ENCODE measurements around the gene SPECC1L.

Gene SPECC1L

GRCh38 chr22:24401931-24402367, 131.3 kb downstream of the SPECC1L start:
- no peak for DNase-seq

GRCh38 chr22:24402460-24403192, 132.0 kb downstream of the SPECC1L start:
- DNase-seq, result no peak

DNA sequence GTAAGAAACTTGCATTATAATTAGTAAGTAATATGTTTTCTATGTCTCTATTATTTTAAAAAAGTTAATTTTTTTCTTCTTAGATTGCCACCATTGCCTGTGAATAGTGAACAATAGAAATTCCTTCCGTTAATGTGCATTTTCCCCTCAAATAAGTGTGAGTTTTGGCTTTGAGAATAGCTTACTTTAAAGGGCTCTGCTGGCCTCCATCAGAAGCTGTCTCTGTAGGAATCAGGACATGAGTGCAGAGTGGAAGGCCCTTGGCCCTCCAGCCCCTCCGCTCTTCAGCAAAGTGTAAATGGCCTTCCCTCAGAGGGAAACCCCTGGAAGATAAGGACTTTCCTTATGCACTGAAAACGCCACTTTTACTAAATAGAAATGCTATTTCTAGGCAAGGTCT, 132.7 kb downstream of the SPECC1L start:
- DNase-seq, result no peak

- no peak for DNase-seq
Measured at GRCh38 chr22:24404561-24405275, 134.1 kb downstream of the SPECC1L start.

GRCh38 chr22:24405631-24406321, 135.1 kb downstream of the SPECC1L start:
- DNase-seq, result no peak

DNA sequence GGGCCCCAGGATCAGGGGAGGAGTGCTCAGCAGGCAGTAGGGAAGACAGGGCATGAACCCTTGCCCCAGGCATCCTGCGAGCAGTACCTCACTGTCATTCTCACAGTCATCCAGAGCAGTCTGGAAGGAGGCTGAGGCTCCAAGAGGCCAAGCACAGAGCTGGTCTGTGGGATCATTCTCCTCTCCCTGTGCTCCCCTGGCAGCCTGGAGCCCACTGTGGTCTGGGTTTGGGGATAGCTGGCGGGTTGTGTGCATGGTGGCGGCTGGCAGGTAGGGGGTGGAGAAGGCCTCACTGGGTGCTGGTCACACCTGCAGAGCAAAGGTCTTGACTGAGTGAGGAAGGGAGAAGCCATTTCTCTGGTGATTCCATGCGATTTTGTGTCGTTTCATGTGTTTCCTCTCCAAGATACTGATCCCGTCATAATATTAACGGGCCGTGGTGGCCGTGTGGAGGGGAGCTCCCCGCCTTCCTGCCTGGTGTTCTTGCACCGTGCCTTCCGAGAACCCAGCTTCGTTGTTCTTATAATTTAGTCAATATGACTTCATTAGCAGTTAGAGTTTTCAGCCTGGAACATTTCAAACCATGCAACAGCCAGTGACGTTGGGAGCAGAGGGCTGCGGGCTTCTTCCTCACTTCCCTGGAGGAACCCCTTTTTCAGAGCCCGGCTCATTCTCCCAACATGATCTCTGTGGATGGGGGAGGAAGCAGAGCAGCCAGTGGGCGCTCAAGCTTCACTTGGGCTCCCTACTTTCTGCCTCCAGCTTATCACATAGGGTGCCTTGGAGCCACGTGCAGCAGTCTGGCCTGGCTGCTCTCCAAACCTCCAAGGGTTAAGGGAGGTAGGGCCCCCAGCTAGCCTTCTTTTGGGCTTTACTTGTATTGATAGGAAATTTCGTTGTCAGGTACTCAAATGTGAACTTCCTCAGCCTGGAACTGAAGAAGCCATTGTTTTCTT, 136.0 kb downstream of the SPECC1L start:
- no peak for DNase-seq

- no peak for DNase-seq
Measured at GRCh38 chr22:24407278-24407665, 136.6 kb downstream of the SPECC1L start.

DNA sequence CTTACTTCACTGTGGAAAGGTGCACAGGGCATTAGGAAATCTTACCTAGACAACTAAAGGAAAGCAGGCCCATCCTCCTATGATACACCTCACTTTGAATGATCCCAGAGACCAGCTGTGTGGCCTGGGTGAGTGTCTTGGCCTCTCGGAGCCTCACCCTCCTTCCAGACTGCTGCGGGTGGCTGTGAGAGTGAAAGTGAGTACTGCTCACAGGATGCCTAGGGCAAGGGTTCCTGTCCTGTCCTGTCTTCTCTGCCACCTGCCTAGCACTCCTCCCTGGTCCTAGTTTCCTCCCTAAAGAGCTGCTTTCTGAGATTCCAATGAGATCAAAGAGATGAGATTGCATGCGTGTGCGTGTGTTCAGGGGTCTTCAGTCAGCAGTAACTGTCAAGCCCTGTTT, 137.3 kb downstream of the SPECC1L start:
- no peak for DNase-seq

- no peak for DNase-seq
Measured at GRCh38 chr22:24408630-24409029, 138.0 kb downstream of the SPECC1L start.

DNA sequence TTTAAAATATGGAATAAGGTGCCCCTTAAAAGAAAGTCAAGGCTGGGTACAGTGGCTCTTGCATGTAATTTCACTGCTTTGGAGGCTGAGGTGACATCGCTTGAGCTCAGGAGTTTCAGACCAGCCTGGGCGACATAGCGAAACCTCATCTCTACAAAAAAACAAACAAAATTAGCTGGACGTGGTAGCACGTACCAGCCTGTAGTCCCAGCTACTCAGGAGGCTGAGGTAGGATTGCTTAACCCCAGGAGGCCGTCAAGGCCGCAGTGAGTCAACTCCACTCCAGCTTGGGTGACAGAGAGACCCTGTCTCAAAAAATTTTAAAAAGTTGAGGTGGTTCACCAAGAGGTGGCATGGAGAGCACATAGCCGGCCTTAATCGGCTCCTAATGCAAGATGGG, 139.1 kb downstream of the SPECC1L start:
- no peak for DNase-seq

GRCh38 chr22:24410110-24410856, 139.7 kb downstream of the SPECC1L start:
- DNase-seq, result no peak

GRCh38 chr22:24411256-24412004, 140.8 kb downstream of the SPECC1L start:
- no peak for DNase-seq

DNA sequence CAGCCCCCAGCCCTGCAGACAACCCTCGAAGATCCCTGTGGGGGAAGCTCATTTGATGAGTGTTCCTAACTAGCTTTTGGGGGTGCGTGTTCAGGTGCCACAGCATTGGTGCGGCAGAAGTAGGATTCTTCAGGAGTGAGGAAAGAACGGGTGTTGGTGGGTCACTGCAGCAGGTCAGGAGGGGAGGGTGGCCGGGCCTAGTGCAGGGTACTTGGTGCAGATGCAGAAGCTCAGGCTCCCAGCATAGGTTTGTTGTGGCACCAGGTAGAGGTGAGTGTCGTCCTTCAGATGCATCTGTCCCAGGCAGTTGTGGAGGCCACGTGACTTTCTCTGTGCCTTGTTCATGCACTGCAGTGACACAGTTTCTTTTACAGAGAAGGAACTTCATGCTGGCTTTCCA, 141.6 kb downstream of the SPECC1L start:
- DNase-seq, result no peak

DNA sequence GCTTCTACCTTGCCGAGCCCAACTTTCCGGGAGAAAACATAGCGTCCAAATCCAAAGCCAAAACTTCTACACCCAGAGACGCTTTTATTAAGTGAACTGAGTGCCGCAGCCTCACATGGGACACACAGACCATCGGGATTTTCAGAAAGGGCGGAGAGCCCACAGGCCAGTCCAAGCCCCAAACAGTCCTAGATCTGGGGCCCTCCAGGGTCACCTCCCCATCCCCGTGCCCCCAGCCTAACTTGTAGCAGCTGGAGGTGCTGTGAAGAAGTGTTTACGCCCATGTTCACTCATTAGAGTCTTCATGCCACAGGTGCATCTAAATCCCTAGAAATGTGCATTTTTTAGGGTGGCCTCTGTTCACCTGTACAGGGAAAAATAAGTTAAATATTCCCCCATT, 142.6 kb downstream of the SPECC1L start:
- DNase-seq, result no peak

- no peak for DNase-seq
Measured at GRCh38 chr22:24413736-24414385, 143.2 kb downstream of the SPECC1L start.

DNA sequence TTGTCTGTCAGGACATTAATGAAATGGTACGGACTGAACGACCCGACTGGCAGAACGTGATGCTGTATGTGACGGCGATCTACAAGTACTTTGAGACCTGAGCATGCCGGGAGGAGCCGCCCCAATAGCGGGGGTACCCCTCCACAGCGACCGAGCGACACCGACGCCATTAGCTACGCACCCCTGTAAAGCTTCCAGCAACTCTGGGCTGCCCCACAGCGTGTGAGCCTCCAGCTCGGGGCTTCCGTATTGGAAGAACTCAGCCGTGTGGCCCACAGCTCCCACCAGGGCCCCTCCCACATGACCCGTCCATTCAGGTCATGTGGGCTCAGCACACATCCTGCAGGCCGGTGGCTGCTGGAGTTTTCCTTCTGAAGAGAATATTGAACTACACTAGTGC, 143.9 kb downstream of the SPECC1L start:
- DNase-seq, result no peak

DNA sequence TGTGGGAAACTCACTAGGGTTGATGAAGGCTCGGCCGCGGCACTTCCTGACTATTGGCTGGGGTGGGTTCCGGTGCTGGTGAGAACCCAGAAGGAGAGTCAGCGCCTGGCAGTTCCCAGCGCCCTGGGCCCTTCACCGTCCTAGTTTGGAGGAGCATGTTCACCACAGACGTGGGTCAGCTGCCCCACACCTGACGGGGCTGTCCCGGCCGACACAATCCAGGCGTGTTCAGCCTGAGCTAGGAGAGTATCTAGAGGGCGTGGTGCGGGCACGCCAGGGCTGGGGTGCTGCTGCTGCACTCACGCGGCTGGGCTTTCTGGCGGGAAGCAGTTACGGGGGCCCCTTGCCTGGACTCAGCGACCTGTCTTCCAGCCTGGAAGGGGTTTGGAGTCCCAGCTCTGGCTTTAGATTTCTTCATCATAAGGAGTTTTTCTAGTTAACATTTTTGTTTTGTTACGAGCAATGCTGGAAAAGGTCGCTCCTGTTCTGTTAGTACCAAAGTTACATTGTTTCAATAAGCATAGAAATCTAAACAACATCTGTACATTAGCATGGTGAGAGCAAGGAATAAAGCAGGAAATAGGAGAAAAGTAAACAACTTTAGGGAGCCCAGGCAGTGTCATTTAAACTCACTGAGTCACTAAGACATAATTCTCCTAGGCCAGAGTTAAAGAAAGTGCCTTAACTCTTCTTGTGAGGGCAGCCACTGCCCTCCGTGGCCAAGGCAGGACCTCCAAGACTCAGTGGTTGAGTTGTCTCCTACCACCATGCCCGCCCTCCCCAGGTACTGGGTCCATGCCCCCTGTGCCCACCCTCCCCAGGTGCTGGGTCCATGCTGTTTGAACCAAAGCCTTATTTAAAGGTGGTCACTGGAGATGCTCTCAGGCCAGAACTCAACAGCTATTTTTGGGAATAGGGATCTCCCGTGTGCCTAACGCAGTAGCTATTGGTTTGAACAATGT, 144.6 kb downstream of the SPECC1L start:
- no peak for DNase-seq

GRCh38 chr22:24416095-24416494, 145.5 kb downstream of the SPECC1L start:
- no peak for DNase-seq

DNA sequence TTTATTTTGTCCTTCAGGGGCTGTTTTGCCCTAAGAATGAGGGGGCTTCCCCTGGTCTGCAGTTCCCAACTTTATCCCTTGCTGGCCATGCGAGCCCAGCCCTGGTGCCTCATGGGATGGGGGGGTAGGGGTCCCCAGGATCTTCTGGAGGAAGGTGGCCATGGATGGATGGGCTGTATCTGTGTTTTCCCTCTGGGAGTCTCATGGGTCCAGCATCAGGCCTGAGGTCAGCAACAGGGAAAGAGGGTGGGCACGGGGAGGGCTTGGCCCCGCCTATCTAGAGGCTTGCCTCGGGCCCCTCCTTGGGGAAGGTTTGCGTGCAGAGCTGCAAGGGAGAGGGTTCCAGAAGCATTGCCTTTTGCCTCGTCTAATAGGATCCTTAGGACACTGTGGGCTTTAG, 146.0 kb downstream of the SPECC1L start:
- no peak for DNase-seq

All from activated CD4-positive, CD25-positive, alpha-beta regulatory T cell (primary cell).